Activated CD4-positive, CD25-positive, alpha-beta regulatory T cell treated with anti-CD3 and anti-CD28 coated beads, Interleukin-2, amount 50 U/mL, for 16 hours (primary cell): Measurements from ENCODE around the gene STK16.
A peak's percentile ranks its signal among the peaks of the same experiment; 100 is the strongest.

Experiments used
- DNase-seq: peaks from one replicate; pipeline ENCODE4 v3.0.0-alpha.2; 2020; ENCODE audit warnings: low read depth, low spot score

Gene STK16

GRCh38 chr2:219269362-219270054 is 24.2 kb downstream of the STK16 start:
- no peak for DNase-seq

- DNase-seq = no peak
Observed at GRCh38 chr2:219270055-219270372, 24.7 kb downstream of the STK16 start.

- DNase-seq = no peak
Observed at GRCh38 chr2:219271021-219271420, 25.7 kb downstream of the STK16 start.

- no peak for DNase-seq
Observed at GRCh38 chr2:219272356-219272755, 27.1 kb downstream of the STK16 start.

GRCh38 chr2:219272995-219273394 is 27.7 kb downstream of the STK16 start:
- DNase-seq = no peak

GRCh38 chr2:219273937-219274336 is 28.7 kb downstream of the STK16 start:
- no peak for DNase-seq

- no peak for DNase-seq
Observed at GRCh38 chr2:219274361-219274921, 29.2 kb downstream of the STK16 start.

- no peak for DNase-seq
Observed at GRCh38 chr2:219277703-219278654, 32.7 kb downstream of the STK16 start.

GRCh38 chr2:219278655-219279150 is 33.4 kb downstream of the STK16 start:
- no peak for DNase-seq

GRCh38 chr2:219279151-219279915 is 34.1 kb downstream of the STK16 start, which contains the start of gene DNAJB2:
Gene DNAJB2, plus strand, starts transcription at chr2:219279366. Its CDS starts 468 bp downstream, at chr2:219279834.
- peak; percentile 97 for DNase-seq

- DNase-seq = no peak
Observed at GRCh38 chr2:219279916-219280516, 34.7 kb downstream of the STK16 start.

- DNase-seq = no peak
Observed at GRCh38 chr2:219280651-219281050, 35.4 kb downstream of the STK16 start.

GRCh38 chr2:219281588-219281987 is 36.3 kb downstream of the STK16 start:
- DNase-seq = no peak

- DNase-seq = no peak
Observed at GRCh38 chr2:219282375-219282774, 37.1 kb downstream of the STK16 start.

- DNase-seq = no peak
Observed at GRCh38 chr2:219282943-219283581, 37.8 kb downstream of the STK16 start.

- no peak for DNase-seq
Observed at GRCh38 chr2:219284501-219285372, 39.5 kb downstream of the STK16 start.

- no peak for DNase-seq
Observed at GRCh38 chr2:219285373-219285735, 40.1 kb downstream of the STK16 start.

- no peak for DNase-seq
Observed at GRCh38 chr2:219285894-219286425, 40.7 kb downstream of the STK16 start.

- no peak for DNase-seq
Observed at GRCh38 chr2:219286436-219287115, 41.3 kb downstream of the STK16 start.
